Suprapubic skin (tissue), 3 donors: Measurements from ENCODE around the gene IP6K1.

Experiments
- CTCF ChIP-seq, 2 donors: fragments of 200-600 bp in 1 of 2; fragments of 450-650 bp in 1 of 2; sonication (generic) in 1 of 2; IDR thresholded peaks; one replicate each; pipeline ENCODE4 v1.5.1; 2016 to 2019; ENCODE audit warnings: antibody characterized with exemption in 2 of 2, mild to moderate bottlenecking in 1 of 2, moderate library complexity in 1 of 2
- POLR2A ChIP-seq, 2 donors: fragments of 450-650 bp; IDR thresholded peaks; one replicate each; pipeline ENCODE4 v1.6.1; 2017; ENCODE audit warnings: antibody characterized with exemption in 2 of 2, mild to moderate bottlenecking in 2 of 2, moderate library complexity in 2 of 2

GRCh38 chr3:49712166-49712565 is 74.2 kb downstream of the IP6K1 start:
- TF ChIP-seq CTCF (IDR thresholded peaks at IDR 0.05), result no peak
- TF ChIP-seq POLR2A (IDR thresholded peaks at IDR 0.05), result no peak
